GM21786 (cell line): ENCODE data around the gene TYRP1.

Source experiments
- ATAC-seq: cut with Tn5 transposase; IDR thresholded peaks from one replicate; pipeline ENCODE4 v1.9.1; 2021; ENCODE audit not compliant: unreplicated experiment

TYRP1 gene

DNA sequence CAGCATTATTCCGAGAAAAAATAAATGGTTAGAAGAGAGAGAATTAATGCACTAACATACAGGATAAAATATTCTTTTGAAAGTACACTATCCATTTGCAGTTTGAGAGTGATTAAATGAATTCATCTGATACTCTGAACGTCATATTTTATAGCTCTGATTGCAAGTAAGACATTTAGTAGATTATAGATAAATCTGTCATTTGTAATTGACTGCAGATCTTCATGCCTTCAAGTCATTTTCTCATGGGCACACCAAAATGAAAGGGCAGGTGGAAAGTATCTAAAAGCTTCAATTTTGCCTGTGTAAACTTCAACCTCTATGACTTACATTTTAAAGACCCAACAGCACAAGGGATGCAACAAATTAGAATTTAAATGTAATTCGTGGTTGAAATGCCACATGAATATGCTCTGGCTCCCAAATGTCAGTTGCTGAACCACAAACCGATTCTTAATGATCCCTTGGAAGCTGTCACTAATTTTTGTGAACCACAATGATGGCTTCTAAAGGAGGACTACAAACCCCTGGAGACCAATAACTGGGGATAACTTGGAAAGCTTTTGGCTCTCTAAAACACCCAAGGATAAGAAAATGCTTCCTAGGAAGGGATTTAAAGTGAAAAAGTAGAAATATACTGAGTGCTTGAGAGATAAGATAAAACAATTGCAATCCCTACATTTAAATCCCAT, 3.9 kb downstream of the TYRP1 start:
- no peak for ATAC-seq

DNA sequence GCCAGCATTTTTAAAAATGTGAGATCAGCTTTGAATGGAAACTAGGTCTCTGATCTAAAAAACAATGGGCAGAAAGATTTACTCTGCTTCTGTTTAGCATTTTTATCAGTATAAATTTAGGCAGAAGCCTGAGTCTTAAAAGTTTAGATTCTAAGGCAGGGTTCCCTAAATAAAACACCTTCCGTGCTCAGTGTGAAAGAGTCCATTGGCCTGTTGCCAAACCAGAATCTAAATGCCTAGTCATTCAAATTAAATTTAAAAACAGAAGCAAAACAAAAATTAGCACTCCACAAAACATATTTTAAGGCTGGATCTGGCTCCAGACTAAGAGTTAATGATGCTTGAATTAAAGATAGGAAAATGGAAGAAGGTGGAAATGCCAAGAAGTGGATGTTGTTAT, 4.5 kb downstream of the TYRP1 start:
- ATAC-seq = no peak

GRCh38 chr9:12698266-12698665, 5.1 kb downstream of the TYRP1 start:
- ATAC-seq = no peak

- ATAC-seq = no peak
These were observed 5.8 kb downstream of the TYRP1 start for GRCh38 chr9:12698986-12699385.

GRCh38 chr9:12699529-12699928, 6.3 kb downstream of the TYRP1 start:
- ATAC-seq = no peak

GRCh38 chr9:12701126-12701525, 7.9 kb downstream of the TYRP1 start:
- ATAC-seq = no peak

DNA sequence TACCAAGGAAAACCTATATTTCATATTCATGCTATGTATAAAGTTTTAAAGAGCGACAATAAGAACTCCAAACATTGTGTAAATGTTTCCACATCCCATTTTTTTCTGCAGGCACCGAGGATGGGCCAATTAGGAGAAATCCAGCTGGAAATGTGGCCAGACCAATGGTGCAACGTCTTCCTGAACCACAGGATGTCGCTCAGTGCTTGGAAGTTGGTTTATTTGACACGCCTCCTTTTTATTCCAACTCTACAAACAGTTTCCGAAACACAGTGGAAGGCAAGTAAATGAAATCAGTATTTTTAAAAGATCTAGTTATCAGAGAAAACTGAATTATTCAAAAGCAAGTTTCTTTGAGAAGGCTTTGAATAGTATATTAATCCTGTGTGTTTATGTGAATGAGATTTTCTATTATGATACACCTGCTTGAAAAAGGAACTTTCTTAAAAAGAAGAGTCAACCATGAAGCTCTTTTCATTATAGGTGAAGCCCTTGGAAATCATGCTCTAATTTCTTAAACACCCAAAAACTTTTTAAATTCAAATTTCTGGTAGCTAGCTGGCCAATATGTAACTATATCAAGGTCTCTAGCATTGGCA, 9.1 kb downstream of the TYRP1 start:
- no peak for ATAC-seq

DNA sequence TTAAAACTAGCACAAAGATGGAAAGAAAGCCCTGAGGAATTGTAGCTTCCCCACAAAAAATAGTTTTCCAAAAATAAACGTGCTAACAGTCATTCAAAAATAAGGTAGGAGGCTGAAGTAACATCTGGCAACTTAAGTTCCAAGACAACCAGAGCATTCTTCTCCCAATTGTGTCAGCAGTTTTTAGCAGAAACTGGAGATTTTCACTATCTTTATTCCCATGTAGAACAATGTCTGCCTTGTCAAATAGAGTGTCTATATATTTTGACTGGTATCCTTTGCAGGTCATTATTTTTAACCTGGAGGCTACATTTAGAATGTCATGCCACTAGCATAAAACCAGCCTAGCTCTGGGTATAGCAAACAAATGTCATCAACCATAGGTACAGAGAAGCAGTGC, 10.8 kb downstream of the TYRP1 start:
- no peak for ATAC-seq

DNA sequence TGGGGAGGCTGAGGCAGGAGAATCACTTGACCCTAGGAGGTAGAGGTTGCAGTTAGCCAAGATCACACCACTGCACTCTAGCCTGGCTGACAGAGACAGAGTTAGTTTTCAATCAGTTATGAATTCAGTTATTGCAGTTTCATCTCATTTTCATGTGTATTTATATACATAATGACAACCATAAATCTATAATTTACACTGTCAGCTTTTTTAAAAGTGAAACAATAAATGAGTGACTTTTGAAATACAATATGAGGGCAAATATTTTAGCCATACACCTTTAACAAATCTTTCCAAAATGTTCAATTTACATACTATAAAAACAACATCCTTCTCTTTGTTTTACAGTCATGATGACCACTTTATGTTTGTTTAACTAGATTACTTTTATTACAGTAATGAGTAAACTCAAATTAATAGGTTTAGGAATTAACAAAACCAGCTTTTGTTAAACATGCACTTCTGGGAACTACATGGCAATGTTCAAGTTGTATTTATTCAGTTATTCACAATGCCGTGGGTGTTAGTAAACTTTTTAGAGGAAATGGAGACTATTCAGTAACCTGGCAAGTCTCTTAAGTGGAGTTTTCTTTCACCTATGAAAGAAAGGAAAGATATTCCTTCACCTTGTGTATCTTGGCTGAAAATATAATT, 12.7 kb downstream of the TYRP1 start:
- no peak for ATAC-seq

DNA sequence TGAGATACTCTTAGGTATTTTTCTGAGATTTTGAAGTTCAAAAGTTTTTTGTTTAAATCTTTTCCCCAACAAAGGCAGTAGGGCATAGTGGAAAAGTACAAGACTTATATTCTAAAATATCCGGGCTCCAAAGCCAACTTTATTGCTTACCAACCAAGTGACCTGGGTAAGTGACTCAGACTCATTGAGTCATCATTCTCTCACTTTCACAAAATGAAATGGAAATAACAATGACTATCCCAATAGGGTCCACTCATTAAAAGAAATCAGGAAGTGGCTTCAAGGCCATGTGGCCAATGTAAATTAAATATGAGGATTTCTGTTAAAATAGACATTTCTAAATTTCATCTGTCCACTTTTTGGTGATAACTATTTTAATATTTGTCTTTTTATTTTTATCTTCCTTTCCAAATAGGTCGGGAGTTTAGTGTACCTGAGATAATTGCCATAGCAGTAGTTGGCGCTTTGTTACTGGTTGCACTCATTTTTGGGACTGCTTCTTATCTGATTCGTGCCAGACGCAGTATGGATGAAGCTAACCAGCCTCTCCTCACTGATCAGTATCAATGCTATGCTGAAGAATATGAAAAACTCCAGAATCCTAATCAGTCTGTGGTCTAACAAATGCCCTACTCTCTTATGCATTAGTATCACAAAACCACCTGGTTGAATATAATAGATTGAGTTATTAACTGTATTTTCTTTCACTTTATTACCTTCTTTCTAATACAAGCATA, 15.5 kb downstream of the TYRP1 start:
- no peak for ATAC-seq

GRCh38 chr9:12712532-12712931, 19.3 kb downstream of the TYRP1 start:
- ATAC-seq = no peak

- no peak for ATAC-seq
These were observed 22.1 kb downstream of the TYRP1 start for GRCh38 chr9:12715268-12715667.

DNA sequence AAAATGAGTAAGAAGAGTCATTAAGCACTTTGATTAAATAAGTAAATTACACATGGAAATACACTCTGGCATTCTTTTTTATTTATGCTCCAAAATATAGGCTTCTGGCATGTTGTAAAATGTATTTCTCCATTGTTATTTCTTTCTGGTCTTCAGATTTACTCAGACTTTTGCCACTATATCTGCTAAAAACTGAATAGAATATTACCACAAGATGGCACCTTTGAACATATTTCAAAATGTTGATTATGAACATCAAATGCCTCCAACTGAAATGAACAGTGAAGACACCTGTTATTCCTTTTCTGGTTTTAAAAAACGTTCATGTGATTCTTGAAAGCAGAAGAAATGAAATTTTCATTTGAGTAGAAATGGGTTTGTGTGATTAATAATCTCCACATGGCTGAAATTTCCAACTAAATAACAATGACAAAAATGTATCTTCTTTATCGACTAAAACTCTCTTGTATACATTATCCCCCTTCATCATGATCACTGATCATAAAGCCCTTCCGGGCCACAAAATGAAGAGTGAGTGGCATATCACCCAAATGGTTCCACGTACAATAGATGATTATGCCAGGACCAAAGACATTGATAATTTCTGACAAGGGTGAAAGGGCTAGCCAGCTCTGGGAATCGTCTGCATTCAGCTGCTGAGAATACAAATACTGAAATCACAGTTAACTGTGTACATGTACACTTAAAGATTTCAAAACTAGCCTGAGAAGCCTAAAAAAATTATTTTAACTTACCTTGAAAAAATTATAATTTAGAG, 23.8 kb downstream of the TYRP1 start:
- ATAC-seq = no peak

DNA sequence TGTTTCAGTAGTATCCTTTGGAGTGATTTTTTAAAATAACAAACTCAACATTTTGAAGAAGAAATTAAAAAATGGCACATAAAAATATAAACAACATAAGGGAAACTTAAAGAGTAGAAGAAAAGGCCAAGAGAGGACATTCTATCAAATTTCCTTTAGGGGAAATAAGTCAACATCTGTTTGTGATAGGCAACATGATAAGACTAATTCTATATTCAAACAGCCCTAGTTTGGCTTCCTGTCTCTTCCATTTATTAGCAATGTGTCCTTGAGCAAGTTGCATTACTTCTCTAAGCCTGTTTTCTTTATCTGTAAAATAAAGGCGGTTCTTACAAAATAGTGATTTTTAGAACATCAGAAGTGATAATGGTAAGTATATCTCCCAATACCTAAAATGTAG, 24.7 kb downstream of the TYRP1 start:
- ATAC-seq = no peak

DNA sequence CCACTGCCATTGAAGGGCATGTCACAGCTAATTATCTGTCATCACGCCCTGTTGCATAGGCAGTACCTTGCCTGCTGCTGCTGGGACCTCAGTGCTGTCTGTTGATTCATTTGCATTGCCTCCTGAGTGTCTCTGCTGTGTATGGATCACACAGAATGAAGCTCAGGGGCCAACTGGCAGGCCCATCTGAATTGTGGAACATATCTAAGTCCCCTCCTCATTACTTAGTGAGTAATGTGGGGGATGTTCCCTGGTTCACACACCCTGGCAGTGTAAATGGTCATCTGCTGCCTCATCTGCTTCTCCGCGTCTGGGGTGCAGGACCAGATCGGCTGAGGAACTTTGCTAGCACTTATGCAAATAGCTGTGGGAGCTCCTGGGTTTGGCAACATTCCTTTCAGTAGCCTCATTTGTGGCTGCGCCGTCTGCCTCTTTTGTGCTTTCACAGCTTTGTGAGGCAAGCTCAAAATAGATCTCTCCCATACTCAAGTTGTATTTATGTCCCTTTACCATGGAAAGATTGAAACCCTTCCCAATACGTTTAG, 25.4 kb downstream of the TYRP1 start:
- no peak for ATAC-seq

GRCh38 chr9:12719431-12719830, 26.2 kb downstream of the TYRP1 start:
- ATAC-seq = no peak

GRCh38 chr9:12720551-12720950, 27.4 kb downstream of the TYRP1 start:
- ATAC-seq = no peak

- ATAC-seq = no peak
These were observed 28.9 kb downstream of the TYRP1 start for GRCh38 chr9:12722131-12722530.

GRCh38 chr9:12723409-12724028, 30.3 kb downstream of the TYRP1 start:
- no peak for ATAC-seq

DNA sequence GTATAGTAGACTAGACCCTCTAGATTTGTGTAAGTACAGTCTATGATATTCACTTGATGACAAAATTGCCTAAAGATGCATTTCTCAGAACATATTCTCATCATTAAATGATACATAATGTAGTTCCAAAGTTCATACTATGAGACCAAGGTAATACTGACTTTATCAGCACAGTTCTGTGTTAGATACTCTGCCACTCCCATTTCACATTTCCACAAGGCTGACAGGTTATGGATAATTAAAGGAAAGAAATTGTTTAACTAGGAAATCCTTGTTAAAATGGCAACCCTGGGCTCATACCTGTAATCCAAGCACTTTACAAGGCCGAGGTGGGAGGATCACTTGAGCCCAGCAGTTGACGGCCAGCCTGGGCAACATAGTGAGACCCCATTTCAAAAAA, 33.6 kb downstream of the TYRP1 start:
- no peak for ATAC-seq
